Heart right ventricle (tissue), 16 donors: ENCODE measurements around the gene SELENON. TPM values are rescaled to one million over a fixed set of nuclear protein-coding genes. Genes with fewer than 3 reads are reported as not detected.

Source experiments
- ATAC-seq, 8 donors: fragments of 200-7000 bp; cut with Tn5 transposase; one replicate each; pipeline ENCODE4 v1.9.1; 2020; ENCODE audit warnings: mild to moderate bottlenecking in 8 of 8, moderate library complexity in 8 of 8, moderate number of reproducible peaks in 1 of 8
- DNase-seq, 2 donors: peaks; one replicate each; pipeline ENCODE4 v3.0.0-alpha.2; 2020
- H3K27ac ChIP-seq, 10 donors: fragments of 200-600 bp; sonication (generic) in 2 of 10; one replicate each; pipeline versions ENCODE4 v1.5.0 to v1.8.0; 2020 to 2022; ENCODE audit warnings: mild to moderate bottlenecking in 3 of 10
- H3K27me3 ChIP-seq, 7 donors: fragments of 200-600 bp; one replicate each; pipeline ENCODE4 v1.8.0; 2021 to 2022; ENCODE audit warnings: mild to moderate bottlenecking in 2 of 7
- H3K36me3 ChIP-seq, 9 donors: fragments of 200-600 bp; sonication (generic) in 1 of 9; one replicate each; pipeline versions ENCODE4 v1.5.0 to v1.8.0; 2020 to 2022; ENCODE audit warnings: mild to moderate bottlenecking in 2 of 9
- H3K4me1 ChIP-seq, 9 donors: fragments of 200-600 bp; sonication (generic) in 1 of 9; one replicate each; pipeline versions ENCODE4 v1.5.0 to v1.8.0; 2020 to 2022; ENCODE audit warnings: mild to moderate bottlenecking in 4 of 9
- H3K4me3 ChIP-seq, 10 donors: fragments of 200-600 bp; sonication (generic) in 2 of 10; one replicate each; pipeline versions ENCODE4 v1.5.0 to v1.8.0; 2020 to 2022; ENCODE audit warnings: mild to moderate bottlenecking in 7 of 10, moderate library complexity in 2 of 10
- H3K9me3 ChIP-seq, 11 donors: fragments of 200-600 bp in 10 of 11; sonication (generic) in 2 of 11; one replicate each; pipeline versions ENCODE4 v1.5.0 to v1.8.0; 2013 to 2022; ENCODE audit warnings: mild to moderate bottlenecking in 2 of 11, control low read depth in 1 of 11, moderate library complexity in 1 of 11
- WGBS, 2 donors: extraction: QIAGEN DNeasy Blood & Tissue Kit; methylation state at CpG; one replicate each; pipeline ENCODE4 v1.1.7; 2013; ENCODE audit warnings: inconsistent platforms in 1 of 2; 5-methylcytosine and 5-hydroxymethylcytosine counted together
- intact Hi-C, 10 donors: fragments of 100-400 bp; cut with DNase I; formaldehyde crosslinking; loops; one replicate each; pipeline versions ENCODE4 v1.11.1 to v1.14.2; 2022
- polyA plus RNA-seq, 2 donors: library from polyadenylated mRNA; stranded (reverse); fragments of 200-250 nt; gene quantifications; one replicate each; pipeline ENCODE4 v1.2.3, GENCODE V29; 2013
- total RNA-seq, 10 donors: library from RNA; stranded (reverse); fragmentation: NEBNext Ultra II Directional in 3 of 10; extraction: Animal tissue kit (Norgen Biotek cat#: 25700) in 3 of 10; gene quantifications; one replicate each; pipeline versions ENCODE4 v1.2.1 to v1.2.4, GENCODE V29; 2021 to 2023
- TF ChIP-seq, protein P1 (sequence below), 9 donors: fragments of 200-600 bp; sonication (generic) in 2 of 9; IDR thresholded peaks; one replicate each; pipeline versions ENCODE4 v1.5.0 to v1.8.0; 2021 to 2022; ENCODE audit warnings: antibody characterized with exemption in 9 of 9, mild to moderate bottlenecking in 5 of 9, moderate library complexity in 1 of 9
- donor health status: Arrhythmogenic right ventricular cardiomyopathy.
- donor health status: ischemic (EF 13 %, LVEDD 7.1; RV severe dilation, severe dysfunction).
- donor health status: healthy with polysubstance abuse.
- donor health status: DM: no; HTN: yes; CAD: no.
- donor health status: DM: no; HTN: no; CAD: no.
- donor health status: ischemic (EF 25% LVEDD 6.9; RV normal size, moderate dysfunction).
- donor health status: ischemic (EF 25% LVEDD 5.7; RV mildly dilated, moderate dysfunction).
- donor health status: healthy.
- donor health status: DM: yes; HTN: yes; CAD: no.
- donor health status: Ischemic cardiomyopathy.
- donor health status: ischemic (EF 35%, LVEDD 5.7; RV mildly dilated, moderate dysfunction).
- donor health status: nonischemic (EF 11% LVEDD 7.7; RV severe dilation, severe dysfunction).
- donor health status: DM: yes; HTN: yes; CAD: no.
- donor health status: PGD.
- donor health status: ischemic (EF 29% LVEDD 5.4; RV normal size, mild dysfunction).
- donor health status: nonischemic (EF 23%, LVEDD 6.1; RV moderate dilation, normal function).

Gene SELENON
- total and polyA plus RNA-seq, 12 donors: 32.5 to 75.1 (median 44.5) TPM

DNA sequence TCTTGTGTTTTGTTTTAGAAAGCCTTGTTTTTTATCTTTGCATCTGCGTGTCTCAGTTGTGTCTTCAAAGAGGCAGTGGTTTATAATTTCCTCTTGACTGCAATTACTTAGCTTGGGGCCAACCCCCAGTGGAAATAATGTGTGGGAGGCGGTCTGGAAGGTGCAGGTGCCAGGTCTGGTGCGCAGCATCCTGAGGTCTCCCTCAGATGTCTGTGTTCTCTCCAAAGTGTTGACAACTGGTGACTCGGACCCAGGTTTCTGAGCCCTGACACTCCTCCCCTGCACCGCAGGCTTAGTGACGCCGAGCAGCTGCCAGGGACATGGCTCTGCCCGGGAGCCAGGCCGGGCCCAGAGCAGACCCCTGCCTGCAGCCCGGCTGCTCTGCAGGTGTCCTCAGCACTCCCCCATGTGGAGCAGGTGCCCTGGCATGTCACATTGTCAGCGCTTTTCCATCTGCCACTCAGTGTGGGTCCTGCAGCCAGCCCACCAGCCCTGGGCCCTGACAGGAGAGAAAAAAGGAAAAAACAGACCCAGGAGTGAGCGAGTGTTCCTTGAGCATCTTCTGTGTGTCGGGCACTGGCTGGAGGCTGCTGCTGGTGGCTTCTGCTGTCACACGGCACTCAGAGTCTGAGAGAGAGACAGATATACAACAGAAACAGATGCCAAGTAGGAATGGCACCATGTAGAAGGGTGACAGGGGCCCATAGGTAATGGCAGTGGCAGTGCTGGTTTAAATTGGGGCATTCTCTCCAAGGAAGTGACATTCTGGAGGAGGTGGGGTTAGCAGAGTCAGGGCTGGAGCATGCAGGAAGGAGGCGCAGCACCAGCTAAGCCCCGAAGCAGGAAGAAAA lies 24.8 kb upstream of the SELENON start:
- Histone ChIP-seq H3K4me3 (no peak overlapping the region), H3K4me1 (peaks cover 8 to 53% (median 33%) of the 10 kb centered on the region in 9 donors), H3K36me3 (peaks cover 0 to 32% (median 10%) of the 10 kb centered on the region in 9 donors), H3K9me3 (no peaks in the 10 kb centered on the region), H3K27me3 (no peaks in the 10 kb centered on the region), H3K27ac (peak overlapping the region in 1 of 10 donors; percentile 60)
- TF ChIP-seq, protein P1, sequence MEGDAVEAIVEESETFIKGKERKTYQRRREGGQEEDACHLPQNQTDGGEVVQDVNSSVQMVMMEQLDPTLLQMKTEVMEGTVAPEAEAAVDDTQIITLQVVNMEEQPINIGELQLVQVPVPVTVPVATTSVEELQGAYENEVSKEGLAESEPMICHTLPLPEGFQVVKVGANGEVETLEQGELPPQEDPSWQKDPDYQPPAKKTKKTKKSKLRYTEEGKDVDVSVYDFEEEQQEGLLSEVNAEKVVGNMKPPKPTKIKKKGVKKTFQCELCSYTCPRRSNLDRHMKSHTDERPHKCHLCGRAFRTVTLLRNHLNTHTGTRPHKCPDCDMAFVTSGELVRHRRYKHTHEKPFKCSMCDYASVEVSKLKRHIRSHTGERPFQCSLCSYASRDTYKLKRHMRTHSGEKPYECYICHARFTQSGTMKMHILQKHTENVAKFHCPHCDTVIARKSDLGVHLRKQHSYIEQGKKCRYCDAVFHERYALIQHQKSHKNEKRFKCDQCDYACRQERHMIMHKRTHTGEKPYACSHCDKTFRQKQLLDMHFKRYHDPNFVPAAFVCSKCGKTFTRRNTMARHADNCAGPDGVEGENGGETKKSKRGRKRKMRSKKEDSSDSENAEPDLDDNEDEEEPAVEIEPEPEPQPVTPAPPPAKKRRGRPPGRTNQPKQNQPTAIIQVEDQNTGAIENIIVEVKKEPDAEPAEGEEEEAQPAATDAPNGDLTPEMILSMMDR (IDR thresholded peaks at IDR 0.05): no peak
- peak in 2 of 8 donors; percentile 8 to 9 for ATAC-seq
- WGBS, 2 donors: 50 to 65% methylated on average over 16 of the region's 16 CpGs
- no peak for DNase-seq
- intact Hi-C loops: no loop called here

DNA sequence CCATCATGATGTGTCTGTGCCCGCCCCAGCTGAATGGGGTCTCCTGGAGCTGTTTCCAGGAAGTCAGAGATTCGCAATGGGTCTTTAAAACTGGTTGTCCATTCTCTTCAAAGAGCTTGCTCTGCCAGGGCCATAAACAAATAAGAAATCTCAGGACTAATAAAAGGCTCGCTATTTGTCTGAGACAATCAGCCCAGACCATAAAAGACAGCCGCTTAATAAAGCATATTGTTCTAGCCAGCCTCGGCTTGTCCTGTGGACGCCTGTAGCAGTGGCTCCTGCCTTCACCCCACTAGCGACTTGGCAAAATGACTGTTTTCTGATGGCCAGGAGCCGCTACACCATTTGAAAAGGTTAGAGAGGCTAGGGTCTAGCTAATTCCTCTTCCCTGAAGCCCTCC lies 20.6 kb upstream of the SELENON start:
- ATAC-seq: no peak

GRCh38 chr1:25779894-25780293 lies 20.1 kb upstream of the SELENON start:
- WGBS, 2 donors: 97 to 98% methylated on average over 4 of the region's 4 CpGs
- H3K4me1 ChIP-seq: peaks cover 2 to 32% (median 8%) of the 10 kb centered on the region in 9 donors
- DNase-seq: no peak
- H3K27ac ChIP-seq: no peak overlapping the region
- ATAC-seq: no peak
- no peak overlapping the region for H3K4me3 ChIP-seq
- H3K27me3 ChIP-seq: no peaks in the 10 kb centered on the region
- peaks cover 0 to 31% (median 7%) of the 10 kb centered on the region in 9 donors for H3K36me3 ChIP-seq
- intact Hi-C loops: loop anchor here in 1 of 10 donors (5.0 kb wide), 1 partner anchor 38 kb away; no protein-coding TSS in a partner anchor
- H3K9me3 ChIP-seq: no peaks in the 10 kb centered on the region
- TF ChIP-seq, protein P1 (IDR thresholded peaks at IDR 0.05): no peak

More for the DNA sequence above, 20.6 kb upstream of the SELENON start:
- 92 to 97% methylated on average over 8 of the region's 8 CpGs for WGBS, 2 donors
- no peak overlapping the region for H3K4me3 ChIP-seq
- peaks cover 0 to 32% (median 6%) of the 10 kb centered on the region in 9 donors for H3K4me1 ChIP-seq
- H3K9me3 ChIP-seq: no peaks in the 10 kb centered on the region
- DNase-seq: no peak
- H3K27me3 ChIP-seq: no peaks in the 10 kb centered on the region
- no peak overlapping the region for H3K27ac ChIP-seq
- TF ChIP-seq, protein P1 (IDR thresholded peaks at IDR 0.05): no peak
- peaks cover 0 to 31% (median 7%) of the 10 kb centered on the region in 9 donors for H3K36me3 ChIP-seq
- intact Hi-C loops: no loop called here

GRCh38 chr1:25780318-25781129 lies 19.5 kb upstream of the SELENON start:
- intact Hi-C loops: loop anchor here in 1 of 10 donors (5.0 kb wide), 1 partner anchor 38 kb away; no protein-coding TSS in a partner anchor
- Histone ChIP-seq H3K27ac (no peak overlapping the region), H3K36me3 (peaks cover 0 to 31% (median 7%) of the 10 kb centered on the region in 9 donors), H3K27me3 (no peaks in the 10 kb centered on the region), H3K9me3 (no peaks in the 10 kb centered on the region), H3K4me1 (peaks cover 2 to 32% (median 10%) of the 10 kb centered on the region in 9 donors), H3K4me3 (no peak overlapping the region)
- TF ChIP-seq, protein P1 (IDR thresholded peaks at IDR 0.05): no peak
- no peak for ATAC-seq
- DNase-seq: no peak
- 88 to 89% methylated on average over 14 of the region's 14 CpGs for WGBS, 2 donors
